Left forelimb (tissue), 1 donor: Measurements from ENCODE around the gene MYF6.

Source experiments
- DNase-seq: peaks from one replicate; pipeline ENCODE4 v3.0.0-alpha.2; 2018; ENCODE audit warnings: low spot score

The MYF6 gene

GRCh38 chr12:80707830-80708258, 410 bp downstream of the MYF6 start:
- no peak for DNase-seq

GRCh38 chr12:80708259-80708974, 983 bp downstream of the MYF6 start:
- DNase-seq = no peak

- no peak for DNase-seq
Measured at GRCh38 chr12:80708975-80709328, 1.5 kb downstream of the MYF6 start.

- no peak for DNase-seq
Measured at GRCh38 chr12:80709811-80710726, 2.6 kb downstream of the MYF6 start.

GRCh38 chr12:80710727-80711449, 3.5 kb downstream of the MYF6 start:
- DNase-seq = no peak

- DNase-seq = no peak
Measured at GRCh38 chr12:80711866-80712265, 4.4 kb downstream of the MYF6 start.

- no peak for DNase-seq
Measured at GRCh38 chr12:80712866-80713265, 5.4 kb downstream of the MYF6 start.

GRCh38 chr12:80713419-80713818, 6.0 kb downstream of the MYF6 start:
- DNase-seq = no peak

GRCh38 chr12:80714055-80714454, 6.6 kb downstream of the MYF6 start:
- DNase-seq = no peak

- DNase-seq = no peak
Measured at GRCh38 chr12:80714846-80715245, 7.4 kb downstream of the MYF6 start.

- no peak for DNase-seq
Measured at GRCh38 chr12:80715713-80716249, 8.3 kb downstream of the MYF6 start.

GRCh38 chr12:80716696-80717469, 9.4 kb downstream of the MYF6 start, which contains the start of gene MYF5:
Gene MYF5 (plus strand): TSS chr12:80716912. CDS start chr12:80717064, 152 bp downstream.
- DNase-seq = no peak

- no peak for DNase-seq
Measured at GRCh38 chr12:80717856-80718255, 10.4 kb downstream of the MYF6 start.

GRCh38 chr12:80720516-80720915, 13.1 kb downstream of the MYF6 start:
- no peak for DNase-seq

- DNase-seq = no peak
Measured at GRCh38 chr12:80721326-80721725, 13.9 kb downstream of the MYF6 start.

GRCh38 chr12:80745851-80746505, 38.5 kb downstream of the MYF6 start:
- no peak for DNase-seq

- no peak for DNase-seq
Measured at GRCh38 chr12:80747800-80748199, 40.4 kb downstream of the MYF6 start.

GRCh38 chr12:80749456-80749855, 42.0 kb downstream of the MYF6 start:
- DNase-seq = no peak

GRCh38 chr12:80752464-80752863, 45.0 kb downstream of the MYF6 start:
- DNase-seq = no peak

- DNase-seq = no peak
Measured at GRCh38 chr12:80754274-80754673, 46.8 kb downstream of the MYF6 start.

- no peak for DNase-seq
Measured at GRCh38 chr12:80756875-80757274, 49.4 kb downstream of the MYF6 start.
